ENCODE measurements around the gene ZNF460. TPM values are rescaled to one million over a fixed set of nuclear protein-coding genes. Genes with fewer than 3 reads are reported as not detected.
A peak's percentile ranks its signal among the peaks of the same experiment; 100 is the strongest.

The ZNF460 gene
- total and polyA plus RNA-seq, 10 of the 15 experiments (the other 5 are each of a cell fraction or from before 2014, with no cell fraction given), result 0.15 to 43.0 (median 8.7) TPM

DNA sequence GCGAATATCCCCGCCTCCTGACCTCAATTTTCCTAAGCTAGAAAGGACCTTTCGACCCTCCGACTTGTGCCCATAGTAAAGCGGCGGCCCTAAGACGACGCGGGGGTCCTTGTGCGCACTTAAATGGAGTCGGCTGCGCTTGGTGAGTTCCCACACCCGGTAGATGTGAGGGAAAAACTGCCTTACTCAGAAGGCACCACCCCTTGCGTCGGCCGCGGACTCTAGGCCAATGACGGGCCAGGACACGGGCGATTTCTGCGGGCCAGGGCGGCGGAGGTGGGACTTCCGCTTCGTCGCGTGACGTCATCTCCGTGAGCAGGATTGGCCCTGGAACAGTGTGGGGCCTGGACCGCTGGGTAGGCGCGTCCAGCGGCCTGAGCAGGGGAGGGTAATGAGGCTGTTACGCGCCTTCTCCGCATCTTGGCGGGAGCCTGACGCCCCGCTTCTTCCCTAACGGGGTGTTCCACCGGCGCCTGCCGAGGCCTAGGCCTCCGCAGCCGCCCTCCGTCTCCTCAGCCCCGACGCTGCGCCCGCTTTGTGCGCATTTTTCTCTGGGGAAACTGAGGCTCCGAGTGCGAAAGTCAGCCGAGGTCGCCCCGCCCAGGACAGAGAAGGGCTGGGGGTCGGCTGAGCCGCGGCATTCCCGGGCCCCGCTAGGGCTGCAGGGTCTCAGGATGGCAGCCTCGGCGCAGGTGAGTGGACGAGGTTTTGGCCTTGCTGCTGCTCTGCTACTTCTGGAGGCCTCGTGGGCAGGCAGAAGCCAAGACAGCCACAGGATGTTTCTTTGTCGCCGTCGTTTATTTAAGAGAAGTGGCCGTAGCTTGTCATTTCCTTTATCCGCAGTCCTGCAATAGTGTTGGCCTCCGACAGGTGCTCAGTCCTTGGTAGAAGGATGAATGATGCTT, 40.1 kb downstream of the ZNF460 start, which contains the start of gene ZNF543 (continued):
- TF ChIP-seq FOXM1 (IDR thresholded peaks at IDR 0.05; ENCODE audit: low read depth, low read length) (no peak), YBX1 (IDR thresholded peaks at IDR 0.05) (no peak), BHLHE40 (IDR thresholded peaks at IDR 0.05; ENCODE audit: borderline replicate concordance in 1 of 2, low read depth in 2 of 2, low read length in 1 of 2) (peak in 1 of 2 experiments; percentile 78; a peak in 2 of 4 replicates), SMAD1 (IDR thresholded peaks at IDR 0.05; ENCODE audit: low read depth, partially characterized antibody) (no peak), MTA3 (IDR thresholded peaks at IDR 0.05; ENCODE audit: borderline replicate concordance, low read length) (no peak), KAT2A (conservative IDR thresholded peaks at IDR 0.05; ENCODE audit: control insufficient read depth, low read depth, low read length) (no peak), SIN3A (IDR thresholded peaks at IDR 0.05; ENCODE audit: low read depth, low read length) (no peak), CBFB (IDR thresholded peaks at IDR 0.05; ENCODE audit: low read depth) (peak; percentile 53), POU2F2 (IDR thresholded peaks at IDR 0.05; ENCODE audit: borderline replicate concordance, low read depth, low read length) (peak; percentile 60; the same call in 2 of the 3 replicates), HSF1 (IDR thresholded peaks at IDR 0.05; ENCODE audit: low read depth, low read length) (no peak), HDAC6 (IDR thresholded peaks at IDR 0.05; ENCODE audit: unreplicated experiment) (no peak), RB1 (IDR thresholded peaks at IDR 0.05; ENCODE audit: borderline replicate concordance) (peak; percentile 45; the same call in 1 of the 2 replicates), ZNF384 (IDR thresholded peaks at IDR 0.05; ENCODE audit: borderline replicate concordance, low read depth, low read length) (no peak), ZNF687 (IDR thresholded peaks at IDR 0.05) (peak; percentile 42), RCOR1 (conservative IDR thresholded peaks at IDR 0.05; ENCODE audit: low read depth, low read length) (no peak), RAD21 (IDR thresholded peaks at IDR 0.05; ENCODE audit: insufficient read depth, low read depth, low read length) (no peak), CHD1 (IDR thresholded peaks at IDR 0.05; ENCODE audit: low read depth, low read length) (no peak), FOS (IDR thresholded peaks at IDR 0.05; ENCODE audit: borderline replicate concordance, extremely low read depth, insufficient read length) (no peak)
- TF ChIP-seq, protein P1, sequence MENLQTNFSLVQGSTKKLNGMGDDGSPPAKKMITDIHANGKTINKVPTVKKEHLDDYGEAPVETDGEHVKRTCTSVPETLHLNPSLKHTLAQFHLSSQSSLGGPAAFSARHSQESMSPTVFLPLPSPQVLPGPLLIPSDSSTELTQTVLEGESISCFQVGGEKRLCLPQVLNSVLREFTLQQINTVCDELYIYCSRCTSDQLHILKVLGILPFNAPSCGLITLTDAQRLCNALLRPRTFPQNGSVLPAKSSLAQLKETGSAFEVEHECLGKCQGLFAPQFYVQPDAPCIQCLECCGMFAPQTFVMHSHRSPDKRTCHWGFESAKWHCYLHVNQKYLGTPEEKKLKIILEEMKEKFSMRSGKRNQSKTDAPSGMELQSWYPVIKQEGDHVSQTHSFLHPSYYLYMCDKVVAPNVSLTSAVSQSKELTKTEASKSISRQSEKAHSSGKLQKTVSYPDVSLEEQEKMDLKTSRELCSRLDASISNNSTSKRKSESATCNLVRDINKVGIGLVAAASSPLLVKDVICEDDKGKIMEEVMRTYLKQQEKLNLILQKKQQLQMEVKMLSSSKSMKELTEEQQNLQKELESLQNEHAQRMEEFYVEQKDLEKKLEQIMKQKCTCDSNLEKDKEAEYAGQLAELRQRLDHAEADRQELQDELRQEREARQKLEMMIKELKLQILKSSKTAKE (IDR thresholded peaks at IDR 0.05; ENCODE audit: low read depth, poor library complexity, severe bottlenecking), result no peak
- TF ChIP-seq, protein P2, sequence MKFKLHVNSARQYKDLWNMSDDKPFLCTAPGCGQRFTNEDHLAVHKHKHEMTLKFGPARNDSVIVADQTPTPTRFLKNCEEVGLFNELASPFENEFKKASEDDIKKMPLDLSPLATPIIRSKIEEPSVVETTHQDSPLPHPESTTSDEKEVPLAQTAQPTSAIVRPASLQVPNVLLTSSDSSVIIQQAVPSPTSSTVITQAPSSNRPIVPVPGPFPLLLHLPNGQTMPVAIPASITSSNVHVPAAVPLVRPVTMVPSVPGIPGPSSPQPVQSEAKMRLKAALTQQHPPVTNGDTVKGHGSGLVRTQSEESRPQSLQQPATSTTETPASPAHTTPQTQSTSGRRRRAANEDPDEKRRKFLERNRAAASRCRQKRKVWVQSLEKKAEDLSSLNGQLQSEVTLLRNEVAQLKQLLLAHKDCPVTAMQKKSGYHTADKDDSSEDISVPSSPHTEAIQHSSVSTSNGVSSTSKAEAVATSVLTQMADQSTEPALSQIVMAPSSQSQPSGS (IDR thresholded peaks at IDR 0.05; ENCODE audit: low read length), result peak; percentile 31; the same call in 1 of the 2 replicates
